H1 (cell line): ENCODE measurements around the gene SETX.

Source experiments
- EP300 ChIP-seq, 2 experiments: IDR thresholded peaks; 1 replicate in 1 of 2; 2 replicates in 1 of 2; pipeline ENCODE4 v1.6.1; 2011 to 2012; ENCODE audit warnings: low read depth in 2 of 2, low read length in 2 of 2, mild to moderate bottlenecking in 2 of 2, borderline replicate concordance in 1 of 2, inconsistent platforms in 1 of 2, moderate library complexity in 1 of 2
- TCF12 ChIP-seq: IDR thresholded peaks from 2 replicates; pipeline ENCODE4 v1.6.1; 2011; ENCODE audit warnings: low read depth, mild to moderate bottlenecking, low read length
- TF ChIP-seq, protein P1 (sequence below), 3 experiments: IDR thresholded peaks; 1 replicate in 2 of 3; 2 replicates in 1 of 3; pipeline versions ENCODE4 v1.5.1 to v1.6.1; 2011; ENCODE audit warnings: low read length in 3 of 3, mild to moderate bottlenecking in 3 of 3, inconsistent platforms in 2 of 3, low read depth in 1 of 3, moderate library complexity in 1 of 3; ENCODE audit not compliant: insufficient read depth in 1 of 3; ENCODE audit errors: control extremely low read depth in 1 of 3
- TF ChIP-seq, protein P2 (sequence below): IDR thresholded peaks from 2 replicates; pipeline ENCODE4 v1.6.1; 2011; ENCODE audit warnings: low read length, improper control_type of control experiment

DNA sequence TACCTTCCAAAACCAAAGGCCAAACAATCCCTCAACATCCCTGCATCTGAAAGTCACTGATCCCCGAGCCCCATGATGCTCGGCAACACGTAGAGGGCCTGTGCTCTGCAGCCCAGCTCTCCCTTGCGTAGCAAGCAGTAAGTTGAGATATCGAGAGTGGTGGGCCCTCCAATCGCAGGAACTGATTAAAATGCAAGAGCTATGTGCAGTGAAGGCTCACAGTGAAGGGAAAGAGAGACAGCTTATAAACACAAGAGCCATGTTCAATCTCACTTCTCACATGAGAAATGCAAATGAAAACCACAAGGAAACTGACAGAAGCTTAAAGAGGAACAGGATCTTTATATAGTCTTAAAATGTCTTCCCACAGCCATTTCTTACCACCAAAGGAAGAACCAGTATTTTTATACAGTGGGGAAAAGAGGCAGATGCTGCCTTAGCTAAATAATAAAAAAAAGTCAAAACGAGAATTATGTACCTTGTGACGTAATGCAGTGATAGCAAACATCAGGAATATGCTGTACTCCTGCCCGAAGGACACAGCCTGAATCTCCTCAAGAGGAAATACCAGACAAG is 27.3 kb upstream of the SETX start:
- TF ChIP-seq TCF12: no peak
- no peak for TF ChIP-seq EP300 (IDR thresholded peaks at IDR 0.05; ENCODE audit: borderline replicate concordance in 1 of 2, low read depth in 2 of 2, low read length in 2 of 2)
- TF ChIP-seq, protein P1, sequence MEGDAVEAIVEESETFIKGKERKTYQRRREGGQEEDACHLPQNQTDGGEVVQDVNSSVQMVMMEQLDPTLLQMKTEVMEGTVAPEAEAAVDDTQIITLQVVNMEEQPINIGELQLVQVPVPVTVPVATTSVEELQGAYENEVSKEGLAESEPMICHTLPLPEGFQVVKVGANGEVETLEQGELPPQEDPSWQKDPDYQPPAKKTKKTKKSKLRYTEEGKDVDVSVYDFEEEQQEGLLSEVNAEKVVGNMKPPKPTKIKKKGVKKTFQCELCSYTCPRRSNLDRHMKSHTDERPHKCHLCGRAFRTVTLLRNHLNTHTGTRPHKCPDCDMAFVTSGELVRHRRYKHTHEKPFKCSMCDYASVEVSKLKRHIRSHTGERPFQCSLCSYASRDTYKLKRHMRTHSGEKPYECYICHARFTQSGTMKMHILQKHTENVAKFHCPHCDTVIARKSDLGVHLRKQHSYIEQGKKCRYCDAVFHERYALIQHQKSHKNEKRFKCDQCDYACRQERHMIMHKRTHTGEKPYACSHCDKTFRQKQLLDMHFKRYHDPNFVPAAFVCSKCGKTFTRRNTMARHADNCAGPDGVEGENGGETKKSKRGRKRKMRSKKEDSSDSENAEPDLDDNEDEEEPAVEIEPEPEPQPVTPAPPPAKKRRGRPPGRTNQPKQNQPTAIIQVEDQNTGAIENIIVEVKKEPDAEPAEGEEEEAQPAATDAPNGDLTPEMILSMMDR (IDR thresholded peaks at IDR 0.05; ENCODE audit: control extremely low read depth in 1 of 3, insufficient read depth in 1 of 3, low read depth in 1 of 3, low read length in 3 of 3): no peak
- TF ChIP-seq, protein P2, sequence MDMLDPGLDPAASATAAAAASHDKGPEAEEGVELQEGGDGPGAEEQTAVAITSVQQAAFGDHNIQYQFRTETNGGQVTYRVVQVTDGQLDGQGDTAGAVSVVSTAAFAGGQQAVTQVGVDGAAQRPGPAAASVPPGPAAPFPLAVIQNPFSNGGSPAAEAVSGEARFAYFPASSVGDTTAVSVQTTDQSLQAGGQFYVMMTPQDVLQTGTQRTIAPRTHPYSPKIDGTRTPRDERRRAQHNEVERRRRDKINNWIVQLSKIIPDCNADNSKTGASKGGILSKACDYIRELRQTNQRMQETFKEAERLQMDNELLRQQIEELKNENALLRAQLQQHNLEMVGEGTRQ: no peak
